GM23338 (cell line): ENCODE measurements around the gene ARAF. TPM values are rescaled to one million over a fixed set of nuclear protein-coding genes. Genes with fewer than 3 reads are reported as not detected.
A peak's percentile ranks its signal among the peaks of the same experiment; 100 is the strongest.

Source experiments
- ATAC-seq: fragments of 200-7000 bp; cut with Tn5 transposase; 3 replicates; pipeline ENCODE4 v1.9.1; 2020
- DNase-seq: peaks from one replicate; pipeline ENCODE4 v3.0.0-alpha.2; 2015; ENCODE audit warnings: low spot score
- H2AFZ ChIP-seq: fragments of 200-600 bp; sonication (generic); 2 replicates; pipeline ENCODE4 v1.8.0; 2016; ENCODE audit warnings: antibody characterized with exemption, mild to moderate bottlenecking, moderate library complexity
- H3F3A ChIP-seq: fragments of 200-600 bp; sonication (generic); replicated peaks from 2 replicates; pipeline ENCODE4 v1.8.0; 2017; ENCODE audit warnings: antibody characterized with exemption, mixed run types, low read depth
- H3K27ac ChIP-seq: fragments of 200-600 bp; sonication (generic); 2 replicates; pipeline ENCODE4 v1.6.1; 2016; ENCODE audit warnings: low read depth
- H3K27me3 ChIP-seq: fragments of 200-600 bp; sonication (generic); 2 replicates; pipeline ENCODE4 v1.8.0; 2016; ENCODE audit warnings: mild to moderate bottlenecking, mixed run types, moderate library complexity; ENCODE audit not compliant: insufficient read depth
- H3K36me3 ChIP-seq: fragments of 200-600 bp; sonication (generic); 2 replicates; pipeline ENCODE4 v1.8.0; 2016; ENCODE audit warnings: mild to moderate bottlenecking; ENCODE audit not compliant: insufficient read depth
- H3K4me1 ChIP-seq: fragments of 200-600 bp; sonication (generic); 2 replicates; pipeline ENCODE4 v1.8.0; 2016; ENCODE audit warnings: mild to moderate bottlenecking, moderate library complexity; ENCODE audit not compliant: insufficient read depth
- H3K4me2 ChIP-seq: fragments of 200-600 bp; sonication (generic); 2 replicates; pipeline ENCODE4 v1.7.1; 2017; ENCODE audit warnings: mixed run types
- H3K4me3 ChIP-seq: fragments of 200-600 bp; sonication (generic); 2 replicates; pipeline ENCODE4 v1.6.1; 2016; ENCODE audit warnings: mixed run types
- H3K79me2 ChIP-seq: fragments of 200-600 bp; sonication (generic); replicated peaks from 2 replicates; pipeline ENCODE4 v1.8.0; 2017; ENCODE audit warnings: mild to moderate bottlenecking; ENCODE audit not compliant: insufficient read depth
- H3K9me2 ChIP-seq: fragments of 200-600 bp; sonication (generic); 2 replicates; pipeline ENCODE4 v1.8.0; 2017; ENCODE audit not compliant: insufficient read depth
- H4K20me1 ChIP-seq: fragments of 200-600 bp; sonication (generic); replicated peaks from 2 replicates; pipeline ENCODE4 v1.8.0; 2017; ENCODE audit warnings: mild to moderate bottlenecking; ENCODE audit not compliant: insufficient read depth
- H3K27ac Mint-ChIP-seq: 2 replicates; pipeline ENCODE4 v1.8.0; 2020; ENCODE audit warnings: inconsistent platforms, mild to moderate bottlenecking, moderate library complexity, mixed read lengths
- H3K27me3 Mint-ChIP-seq: 3 replicates; pipeline ENCODE4 v1.8.0; 2022; ENCODE audit warnings: low read depth, mild to moderate bottlenecking, moderate library complexity, mixed read lengths, inconsistent platforms; ENCODE audit not compliant: insufficient read depth, poor library complexity
- H3K36me3 Mint-ChIP-seq: 3 replicates; pipeline ENCODE4 v1.8.0; 2021; ENCODE audit warnings: low read depth, mild to moderate bottlenecking, inconsistent platforms, moderate library complexity, mixed read lengths
- H3K4me1 Mint-ChIP-seq: 3 replicates; pipeline ENCODE4 v1.8.0; 2020; ENCODE audit warnings: mild to moderate bottlenecking, inconsistent platforms, mixed read lengths
- H3K4me3 Mint-ChIP-seq: 3 replicates; pipeline ENCODE4 v1.8.0; 2021; ENCODE audit warnings: moderate library complexity, mild to moderate bottlenecking, inconsistent platforms, mixed read lengths
- H3K9me3 Mint-ChIP-seq: 3 replicates; pipeline ENCODE4 v1.8.0; 2020; ENCODE audit warnings: moderate library complexity, mild to moderate bottlenecking, inconsistent platforms, mixed read lengths
- CREB1 ChIP-seq: fragments of 250-450 bp; sonication (Bioruptor Pico); IDR thresholded peaks from 2 replicates; pipeline ENCODE4 v1.5.0; 2020; ENCODE audit warnings: low read depth, mild to moderate bottlenecking, moderate library complexity
- ETS1 ChIP-seq: IDR thresholded peaks from 2 replicates; pipeline ENCODE4 v1.6.1; 2016; ENCODE audit warnings: antibody characterized with exemption
- EZH2phosphoT487 ChIP-seq: fragments of 200-600 bp; sonication (generic); IDR thresholded peaks from one replicate; pipeline ENCODE4 v1.8.1; 2018; ENCODE audit warnings: antibody characterized with exemption; ENCODE audit not compliant: unreplicated experiment
- JUNB ChIP-seq: IDR thresholded peaks from one replicate; pipeline ENCODE4 v1.6.1; 2016; ENCODE audit warnings: antibody characterized with exemption; ENCODE audit not compliant: unreplicated experiment
- NANOG ChIP-seq: IDR thresholded peaks from 2 replicates; pipeline ENCODE4 v1.6.1; 2016; ENCODE audit warnings: antibody characterized with exemption, borderline replicate concordance
- POLR2AphosphoS5 ChIP-seq: IDR thresholded peaks from 2 replicates; pipeline ENCODE4 v1.6.1; 2016; ENCODE audit warnings: antibody characterized with exemption, low read depth
- REST ChIP-seq: IDR thresholded peaks from one replicate; pipeline ENCODE4 v1.6.1; 2018; ENCODE audit warnings: antibody characterized with exemption; ENCODE audit not compliant: unreplicated experiment
- STAT1 ChIP-seq: IDR thresholded peaks from one replicate; pipeline ENCODE4 v1.6.1; 2016; ENCODE audit warnings: antibody characterized with exemption; ENCODE audit not compliant: unreplicated experiment
- ZNF114 ChIP-seq: fragments of 250-450 bp; sonication (Bioruptor Pico); IDR thresholded peaks from 2 replicates; pipeline ENCODE4 v1.5.0; 2020; ENCODE audit warnings: mild to moderate bottlenecking, moderate library complexity
- ZNF331 ChIP-seq: fragments of 250-450 bp; sonication (Bioruptor Pico); IDR thresholded peaks from 2 replicates; pipeline ENCODE4 v1.5.0; 2020; ENCODE audit warnings: low read depth, mild to moderate bottlenecking, moderate library complexity
- ZNF462 ChIP-seq: fragments of 250-450 bp; sonication (Bioruptor Pico); IDR thresholded peaks from 2 replicates; pipeline ENCODE4 v1.5.0; 2020; ENCODE audit warnings: mild to moderate bottlenecking, moderate library complexity
- polyA plus RNA-seq: library from polyadenylated mRNA; unstranded; fragments of >200 nt; fragmentation: Nextera tagmentation; extraction: Ambion mirVana; gene quantifications from 2 replicates; pipeline ENCODE4 v1.2.1, GENCODE V29; 2016
- total RNA-seq: library from RNA; depleted of rRNA; stranded (reverse); fragments of >200 nt; shearing (Covaris generic); gene quantifications from 2 replicates; pipeline ENCODE4 v1.2.3, GENCODE V29; 2014

The ARAF gene
- total and polyA plus RNA-seq, 2 experiments from 2014 or later, result 28.2 to 43.9 TPM

- ATAC-seq, result no peak
- Histone ChIP-seq H3K4me3 (peak overlapping the region; percentile 73), H3K27me3 (no peaks in the 10 kb centered on the region), H3K9me2 (no peaks in the 10 kb centered on the region), H3F3A (no peaks in the 10 kb centered on the region), H3K79me2 (peaks cover 9% of the 10 kb centered on the region; the same call in 1 of the 2 replicates), H3K4me1 (peaks cover 5% of the 10 kb centered on the region; the same call in 1 of the 2 replicates), H2AFZ (no peak overlapping the region), H4K20me1 (no peaks in the 10 kb centered on the region), H3K27ac (0 out of 2 replicates have a peak overlapping the region, but pooled peaks have one; percentile 72), H3K36me3 (no peaks in the 10 kb centered on the region), H3K4me2 (peak overlapping the region; percentile 81)
- Mint-ChIP-seq H3K27me3 (no peaks in the 10 kb centered on the region), H3K4me3 (peak overlapping the region; percentile 90), H3K27ac (peak overlapping the region; percentile 96), H3K36me3 (peaks cover 24% of the 10 kb centered on the region), H3K4me1 (peaks cover 20% of the 10 kb centered on the region), H3K9me3 (no peaks in the 10 kb centered on the region)
- TF ChIP-seq NANOG, result no peak
- no peak for TF ChIP-seq CREB1
- TF ChIP-seq JUNB, result no peak
- no peak for TF ChIP-seq POLR2AphosphoS5
- TF ChIP-seq REST, result no peak
- no peak for TF ChIP-seq ETS1
- TF ChIP-seq ZNF462 (CRISPR knock-in tag), result no peak
- no peak for TF ChIP-seq STAT1
- TF ChIP-seq ZNF114 (CRISPR knock-in tag), result no peak
- no peak for TF ChIP-seq EZH2phosphoT487
- TF ChIP-seq ZNF331 (CRISPR knock-in tag), result no peak
- no peak for DNase-seq
Measured at GRCh38 chrX:47561659-47562151, 700 bp downstream of the ARAF start.
